A673 (cell line): Measurements from ENCODE around the gene FTCD. TPM values are rescaled to one million over a fixed set of nuclear protein-coding genes. Genes with fewer than 3 reads are reported as not detected.

Source experiments
- BruUV-seq: library from RNA; stranded (reverse); fragments of 400-500 nt; replicated peaks from 2 replicates; lab custom pipeline; 2021; lab: Mats Ljungman, UMichigan
- CTCF ChIA-PET: fragments of 300-600 bp; sonication (Branson Sonifier 250); formaldehyde crosslinking; loops from one replicate; lab custom pipeline; 2022; ENCODE audit warnings: antibody characterized with exemption; lab: Charles Lee
- POLR2A ChIA-PET: fragments of 300-600 bp; sonication (Branson Sonifier 250); formaldehyde crosslinking; loops from one replicate; lab custom pipeline; 2022; ENCODE audit warnings: antibody characterized with exemption; ENCODE audit not compliant: low non-redundant PET; lab: Charles Lee
- DNase-seq: peaks from one replicate; pipeline ENCODE4 v3.0.0-alpha.2; 2015; ENCODE audit warnings: low spot score
- H3K27ac ChIP-seq: fragments of 200-600 bp; sonication (generic); 2 replicates; pipeline ENCODE4 v1.5.1; 2016; ENCODE audit warnings: mixed run types, low read depth, mild to moderate bottlenecking, mixed read lengths, antibody characterized with exemption, low read length; ENCODE audit not compliant: poor library complexity, severe bottlenecking
- H3K27me3 ChIP-seq: fragments of 200-600 bp; sonication (generic); replicated peaks from 2 replicates; pipeline ENCODE4 v1.6.1; 2017; ENCODE audit warnings: mixed run types, low read depth, mild to moderate bottlenecking, mixed read lengths, antibody characterized with exemption, low read length; ENCODE audit not compliant: insufficient read depth, poor library complexity
- H3K36me3 ChIP-seq: fragments of 200-600 bp; sonication (generic); 2 replicates; pipeline ENCODE4 v1.6.1; 2016; ENCODE audit warnings: mixed run types, mild to moderate bottlenecking, mixed read lengths, antibody characterized with exemption, low read length; ENCODE audit not compliant: insufficient read depth, poor library complexity, severe bottlenecking
- H3K4me1 ChIP-seq: fragments of 200-600 bp; sonication (generic); 2 replicates; pipeline ENCODE4 v1.6.1; 2017; ENCODE audit warnings: mixed run types, mild to moderate bottlenecking, mixed read lengths, antibody characterized with exemption, low read length; ENCODE audit not compliant: insufficient read depth, poor library complexity, severe bottlenecking
- H3K4me3 ChIP-seq: fragments of 200-600 bp; sonication (generic); 2 replicates; pipeline ENCODE4 v1.5.1; 2016; ENCODE audit warnings: low read depth, mixed run types, mild to moderate bottlenecking, mixed read lengths, low read length; ENCODE audit not compliant: poor library complexity, severe bottlenecking
- H3K9me3 ChIP-seq: fragments of 200-600 bp; sonication (generic); 2 replicates; pipeline ENCODE4 v1.6.1; 2016; ENCODE audit warnings: mixed run types, low read depth, mild to moderate bottlenecking, mixed read lengths, antibody characterized with exemption, low read length; ENCODE audit not compliant: poor library complexity, severe bottlenecking
- EZH2 ChIP-seq: fragments of 200-600 bp; sonication (generic); IDR thresholded peaks from 2 replicates; pipeline ENCODE4 v1.6.1; 2017; ENCODE audit warnings: borderline replicate concordance, low read depth, mild to moderate bottlenecking, mixed read lengths, antibody characterized with exemption, low read length; ENCODE audit not compliant: poor library complexity, severe bottlenecking
- intact Hi-C: fragments of 100-400 bp; cut with micrococcal nuclease; formaldehyde crosslinking; loops from one replicate; pipeline ENCODE4 v1.10.0; 2022; ENCODE audit not compliant: unreplicated experiment
- total RNA-seq: library from RNA; stranded (reverse); gene quantifications from 2 replicates; pipeline ENCODE4 v1.2.3, GENCODE V29; 2021
- TF ChIP-seq, protein P1 (sequence below): fragments of 300-800, 200-600 bp; sonication (generic); conservative IDR thresholded peaks from 2 replicates; pipeline ENCODE4 v1.5.1; 2017; ENCODE audit warnings: low read depth, mild to moderate bottlenecking, antibody characterized with exemption, low read length, moderate library complexity, mixed read lengths

Gene FTCD
- total RNA-seq, 1 experiment from 2014 or later, result 5.4 TPM

DNA sequence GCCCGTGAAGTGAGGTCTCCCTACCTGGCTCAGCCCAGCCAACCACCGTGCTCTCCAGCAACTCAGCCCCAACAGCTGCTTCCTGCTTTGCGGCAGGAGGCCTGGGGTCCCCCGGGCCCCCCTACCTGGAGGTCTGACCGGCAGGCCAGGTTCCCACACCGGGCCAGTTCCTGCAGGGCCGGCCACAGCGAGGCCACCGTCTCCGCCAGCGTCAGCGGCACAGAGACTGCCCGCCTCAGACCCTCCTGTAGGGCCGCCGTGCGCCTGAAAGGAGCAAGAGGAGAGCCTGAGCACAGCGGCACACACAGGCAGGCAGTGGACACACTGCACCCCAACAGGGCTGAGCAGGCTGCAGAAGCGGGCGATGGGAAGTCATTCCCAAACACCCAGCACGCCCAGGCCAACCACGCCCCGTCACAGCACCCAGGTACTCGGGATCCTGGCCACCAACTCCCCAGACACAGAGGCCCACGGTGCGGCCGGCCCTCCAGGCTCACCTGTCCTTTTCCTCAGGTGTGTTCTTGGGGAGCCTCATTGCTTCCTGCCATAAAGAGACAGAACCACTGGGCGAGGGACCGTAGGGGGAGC lies 16.9 kb downstream of the FTCD start:
- BruUV-seq, result no TSS peak
- CTCF ChIA-PET, result no interaction called here
- DNase-seq, result no peak

DNA sequence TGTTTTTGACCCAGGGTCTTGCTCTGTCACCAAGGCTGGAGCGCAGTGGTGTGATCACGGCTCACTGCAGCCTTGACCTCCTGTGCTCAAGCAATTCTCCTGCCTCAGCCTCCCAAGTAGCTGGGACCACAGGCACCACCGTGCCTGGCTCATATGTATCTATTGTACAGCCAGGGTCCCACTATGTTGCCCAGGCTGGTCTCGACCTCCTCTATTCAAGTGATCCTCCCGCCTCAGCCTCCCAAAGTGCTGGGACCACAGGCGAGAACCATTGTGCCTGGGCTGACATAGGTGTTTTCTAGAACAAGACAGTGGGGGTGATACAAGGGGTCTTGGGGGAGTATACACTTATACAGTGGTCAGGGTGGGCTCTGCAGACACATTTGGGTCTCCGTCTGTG lies 17.5 kb downstream of the FTCD start:
- no peaks in the 10 kb centered on the region for H3K27me3 ChIP-seq
- H3K36me3 ChIP-seq, result no peaks in the 10 kb centered on the region
- BruUV-seq, result no TSS peak
- POLR2A ChIA-PET, result no interaction called here
- H3K27ac ChIP-seq, result no peak overlapping the region
- no peaks in the 10 kb centered on the region for H3K9me3 ChIP-seq
- peaks cover 7% of the 10 kb centered on the region for H3K4me1 ChIP-seq
- TF ChIP-seq EZH2, result no peak
- TF ChIP-seq, protein P1, sequence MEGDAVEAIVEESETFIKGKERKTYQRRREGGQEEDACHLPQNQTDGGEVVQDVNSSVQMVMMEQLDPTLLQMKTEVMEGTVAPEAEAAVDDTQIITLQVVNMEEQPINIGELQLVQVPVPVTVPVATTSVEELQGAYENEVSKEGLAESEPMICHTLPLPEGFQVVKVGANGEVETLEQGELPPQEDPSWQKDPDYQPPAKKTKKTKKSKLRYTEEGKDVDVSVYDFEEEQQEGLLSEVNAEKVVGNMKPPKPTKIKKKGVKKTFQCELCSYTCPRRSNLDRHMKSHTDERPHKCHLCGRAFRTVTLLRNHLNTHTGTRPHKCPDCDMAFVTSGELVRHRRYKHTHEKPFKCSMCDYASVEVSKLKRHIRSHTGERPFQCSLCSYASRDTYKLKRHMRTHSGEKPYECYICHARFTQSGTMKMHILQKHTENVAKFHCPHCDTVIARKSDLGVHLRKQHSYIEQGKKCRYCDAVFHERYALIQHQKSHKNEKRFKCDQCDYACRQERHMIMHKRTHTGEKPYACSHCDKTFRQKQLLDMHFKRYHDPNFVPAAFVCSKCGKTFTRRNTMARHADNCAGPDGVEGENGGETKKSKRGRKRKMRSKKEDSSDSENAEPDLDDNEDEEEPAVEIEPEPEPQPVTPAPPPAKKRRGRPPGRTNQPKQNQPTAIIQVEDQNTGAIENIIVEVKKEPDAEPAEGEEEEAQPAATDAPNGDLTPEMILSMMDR, result no peak
- DNase-seq, result no peak
- CTCF ChIA-PET, result no interaction called here
- intact Hi-C loops, result no loop called here
- no peak overlapping the region for H3K4me3 ChIP-seq

More for the DNA sequence above, 16.9 kb downstream of the FTCD start:
- Histone ChIP-seq H3K4me3 (no peak overlapping the region), H3K36me3 (no peaks in the 10 kb centered on the region), H3K4me1 (peaks cover 7% of the 10 kb centered on the region), H3K27ac (no peak overlapping the region), H3K27me3 (no peaks in the 10 kb centered on the region), H3K9me3 (no peaks in the 10 kb centered on the region)
- intact Hi-C loops, result no loop called here
- POLR2A ChIA-PET, result no interaction called here
- no peak for TF ChIP-seq EZH2
- TF ChIP-seq, protein P1, result no peak

DNA sequence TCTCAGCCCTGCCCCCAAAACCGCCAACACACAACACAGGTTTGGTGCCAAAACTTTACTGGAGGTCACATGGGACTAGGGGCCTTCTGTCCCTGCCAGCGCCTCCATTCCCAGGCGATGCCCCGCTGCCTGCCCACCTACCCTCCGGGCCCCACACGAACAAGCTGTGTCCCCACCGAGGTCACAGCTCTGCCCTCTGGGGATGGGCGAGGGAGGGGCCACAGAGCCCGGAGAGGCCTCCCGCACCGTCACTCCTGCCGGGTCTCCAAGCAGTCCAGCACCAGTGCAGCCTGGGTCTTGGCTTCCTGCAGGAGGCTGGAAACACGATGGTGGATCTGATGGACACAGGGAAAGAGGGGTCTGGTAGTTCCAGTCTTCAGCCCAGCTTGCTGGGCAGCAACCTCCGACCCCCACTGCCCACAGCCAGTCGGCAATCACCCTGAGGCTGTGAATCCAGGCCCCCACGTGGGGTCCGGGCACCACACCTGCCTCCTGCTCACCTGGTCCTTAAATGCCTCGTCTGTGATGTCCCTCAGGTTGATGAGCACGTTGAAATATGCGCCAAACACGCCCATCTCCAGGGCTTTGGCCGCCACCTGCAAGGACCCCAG lies 18.5 kb downstream of the FTCD start:
- no peak for DNase-seq
- ChIA-PET POLR2A (no interaction called here), CTCF (interaction anchor here (0.6 kb wide), 1 partner anchor 22 kb away, joined by 6 read pairs; no protein-coding TSS in a partner anchor)
- H3K27ac ChIP-seq, result no peak overlapping the region
- H3K9me3 ChIP-seq, result no peaks in the 10 kb centered on the region
- intact Hi-C loops, result no loop called here
- no TSS peak for BruUV-seq
- peaks cover 7% of the 10 kb centered on the region for H3K4me1 ChIP-seq
- TF ChIP-seq, protein P1, result no peak
- no peak for TF ChIP-seq EZH2
- H3K4me3 ChIP-seq, result no peak overlapping the region
- no peaks in the 10 kb centered on the region for H3K27me3 ChIP-seq
- no peaks in the 10 kb centered on the region for H3K36me3 ChIP-seq
